Activated B cell treated with CpG ODN at 0.5 μM for 24 hours (primary cell): ENCODE data around the gene ST8SIA4. TPM values are rescaled to one million over a fixed set of nuclear protein-coding genes. Genes with fewer than 3 reads are reported as not detected.
"Not testable (repeated sequence)": the region's sequence is repeated elsewhere in the genome, so short reads cannot be mapped to it uniquely, and the experiment has no call there.

Source experiments
- ATAC-seq: fragments of 200-7000 bp; cut with Tn5 transposase; one replicate; pipeline ENCODE4 v1.10.0; 2021; ENCODE audit warnings: low read depth, mild to moderate bottlenecking, moderate library complexity
- CTCF ChIA-PET: fragments of 350-600 bp; sonication (Branson Sonifier 250); formaldehyde crosslinking; loops from one replicate; lab custom pipeline; 2021; ENCODE audit warnings: antibody characterized with exemption; lab: Charles Lee
- POLR2A ChIA-PET: fragments of 350-600 bp; sonication (Branson Sonifier 250); formaldehyde crosslinking; loops from one replicate; lab custom pipeline; 2021; ENCODE audit warnings: antibody characterized with exemption; lab: Charles Lee
- DNase-seq: peaks from one replicate; pipeline ENCODE4 v3.0.0; 2022
- H3K27ac Mint-ChIP-seq: one replicate; pipeline ENCODE4 v1.8.0; 2020; ENCODE audit warnings: mixed read lengths
- H3K27me3 Mint-ChIP-seq: one replicate; pipeline ENCODE4 v1.8.0; 2021; ENCODE audit warnings: mixed read lengths
- H3K36me3 Mint-ChIP-seq: one replicate; pipeline ENCODE4 v1.8.0; 2021; ENCODE audit warnings: low read depth, mixed read lengths
- H3K4me1 Mint-ChIP-seq: one replicate; pipeline ENCODE4 v1.8.0; 2021; ENCODE audit warnings: mixed read lengths
- H3K4me3 Mint-ChIP-seq: one replicate; pipeline ENCODE4 v1.8.0; 2020; ENCODE audit warnings: mild to moderate bottlenecking, mixed read lengths
- H3K9me3 Mint-ChIP-seq: one replicate; pipeline ENCODE4 v1.8.0; 2020; ENCODE audit warnings: mixed read lengths
- intact Hi-C: fragments of 100-400 bp; cut with micrococcal nuclease; formaldehyde crosslinking; loops from one replicate; pipeline ENCODE4 v1.15.1; 2024
- total RNA-seq: library from RNA; stranded (reverse); gene quantifications from 2 replicates; pipeline ENCODE4 v1.2.3, GENCODE V29; 2022
- TF ChIP-seq, protein P1 (sequence below): fragments of 200-600 bp; IDR thresholded peaks from one replicate; pipeline ENCODE4 v1.8.0; 2022; ENCODE audit warnings: antibody characterized with exemption, mild to moderate bottlenecking

Gene ST8SIA4
- total RNA-seq, 1 donor from 2014 or later, result 125 TPM

DNA sequence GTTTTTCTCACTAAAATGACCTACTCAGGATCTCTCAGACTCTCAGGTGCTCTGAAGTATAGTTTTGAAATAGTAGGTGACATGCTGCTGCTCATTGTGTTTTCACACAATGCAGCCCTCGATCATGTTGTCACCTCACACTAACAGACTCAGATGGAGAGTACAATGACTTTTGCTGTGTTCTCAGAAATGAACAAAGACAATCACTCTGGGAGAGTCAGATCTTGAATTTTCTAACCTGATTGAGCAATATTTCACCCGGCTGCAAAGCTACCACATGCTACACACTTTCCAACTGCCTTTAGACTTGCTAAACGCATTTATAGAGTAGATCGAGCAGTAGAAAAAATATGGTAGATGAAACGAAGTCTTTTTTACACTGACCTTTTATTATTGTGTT is 113.4 kb downstream of the ST8SIA4 start:
- DNase-seq, result no peak
- Mint-ChIP-seq H3K27me3 (no peaks in the 10 kb centered on the region), H3K4me1 (peaks cover 9% of the 10 kb centered on the region), H3K27ac (no peak overlapping the region), H3K4me3 (no peak overlapping the region), H3K9me3 (peaks cover 2% of the 10 kb centered on the region), H3K36me3 (peaks cover 2% of the 10 kb centered on the region)
- intact Hi-C loops, result no loop called here
- ChIA-PET POLR2A (interaction anchor here (0.6 to 1.0 kb wide), 3 partner anchors 11 to 113 kb away, joined by 3 read pairs; partner anchors contain the start of gene ST8SIA4), CTCF (no interaction called here)
- ATAC-seq, result no peak
- TF ChIP-seq, protein P1, sequence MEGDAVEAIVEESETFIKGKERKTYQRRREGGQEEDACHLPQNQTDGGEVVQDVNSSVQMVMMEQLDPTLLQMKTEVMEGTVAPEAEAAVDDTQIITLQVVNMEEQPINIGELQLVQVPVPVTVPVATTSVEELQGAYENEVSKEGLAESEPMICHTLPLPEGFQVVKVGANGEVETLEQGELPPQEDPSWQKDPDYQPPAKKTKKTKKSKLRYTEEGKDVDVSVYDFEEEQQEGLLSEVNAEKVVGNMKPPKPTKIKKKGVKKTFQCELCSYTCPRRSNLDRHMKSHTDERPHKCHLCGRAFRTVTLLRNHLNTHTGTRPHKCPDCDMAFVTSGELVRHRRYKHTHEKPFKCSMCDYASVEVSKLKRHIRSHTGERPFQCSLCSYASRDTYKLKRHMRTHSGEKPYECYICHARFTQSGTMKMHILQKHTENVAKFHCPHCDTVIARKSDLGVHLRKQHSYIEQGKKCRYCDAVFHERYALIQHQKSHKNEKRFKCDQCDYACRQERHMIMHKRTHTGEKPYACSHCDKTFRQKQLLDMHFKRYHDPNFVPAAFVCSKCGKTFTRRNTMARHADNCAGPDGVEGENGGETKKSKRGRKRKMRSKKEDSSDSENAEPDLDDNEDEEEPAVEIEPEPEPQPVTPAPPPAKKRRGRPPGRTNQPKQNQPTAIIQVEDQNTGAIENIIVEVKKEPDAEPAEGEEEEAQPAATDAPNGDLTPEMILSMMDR, result no peak

DNA sequence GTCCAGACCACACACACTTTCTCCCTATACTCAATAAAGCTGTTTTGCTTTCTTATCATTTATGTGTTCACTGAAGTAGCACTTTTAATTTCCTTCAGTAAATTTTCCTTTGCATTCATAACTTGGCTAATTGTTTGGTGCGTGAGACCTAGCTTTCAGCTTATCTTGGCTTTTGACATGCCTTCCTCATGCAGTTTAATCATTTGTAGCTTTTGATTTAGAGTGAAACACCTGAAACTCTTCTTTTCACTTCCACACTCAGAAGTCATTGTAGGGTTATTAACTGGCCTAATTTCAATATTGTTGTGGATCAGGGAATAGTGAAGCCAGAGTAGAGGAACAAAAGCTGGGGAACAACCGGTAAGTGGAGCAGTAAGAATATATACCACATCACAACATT is 114.7 kb downstream of the ST8SIA4 start:
- CTCF ChIA-PET, result interaction anchor here (1.3 kb wide), 1 partner anchor 10 kb away, joined by 3 read pairs; no protein-coding TSS in a partner anchor
- TF ChIP-seq, protein P1, result no peak
- no peak for ATAC-seq
- Mint-ChIP-seq H3K9me3 (peaks cover 2% of the 10 kb centered on the region), H3K4me3 (no peak overlapping the region), H3K27me3 (no peaks in the 10 kb centered on the region), H3K36me3 (no peaks in the 10 kb centered on the region), H3K27ac (no peak overlapping the region), H3K4me1 (peaks cover 17% of the 10 kb centered on the region)
- DNase-seq, result no peak
- POLR2A ChIA-PET, result interaction anchor here (0.5 to 1.2 kb wide), 2 partner anchors 114 to 1860 kb away, joined by 4 read pairs; partner anchors contain the start of genes CHD1 and ST8SIA4
- intact Hi-C loops, result no loop called here

DNA sequence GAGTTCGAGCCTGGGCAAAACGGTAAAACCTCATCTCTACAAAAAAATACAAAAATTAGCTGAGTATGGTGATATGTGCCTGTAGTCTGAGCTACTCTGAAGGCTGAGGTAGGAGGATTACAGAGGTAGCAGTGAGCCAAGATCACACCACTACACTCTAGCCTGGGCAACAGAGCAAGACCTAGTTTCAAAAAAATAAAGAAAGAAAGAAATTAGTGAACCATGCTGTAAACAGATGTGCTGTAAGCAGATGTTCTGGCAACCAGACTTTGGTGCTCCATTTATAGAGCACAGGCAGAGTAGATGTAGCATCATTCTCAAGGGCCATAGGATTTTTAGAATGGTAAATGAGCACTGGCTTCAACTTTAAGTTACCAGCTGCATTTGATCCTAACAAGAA is 115.4 kb downstream of the ST8SIA4 start:
- H3K27ac Mint-ChIP-seq, result no peak overlapping the region
- no peaks in the 10 kb centered on the region for H3K36me3 Mint-ChIP-seq
- H3K4me1 Mint-ChIP-seq, result peaks cover 17% of the 10 kb centered on the region
- ATAC-seq, result peak; percentile 25
- DNase-seq, result no peak
- ChIA-PET POLR2A (interaction anchor here (1.2 kb wide), 1 partner anchor 115 kb away, joined by 4 read pairs; the partner anchor contains the start of gene ST8SIA4), CTCF (interaction anchor here (1.3 kb wide), 1 partner anchor 9 kb away, joined by 3 read pairs; no protein-coding TSS in a partner anchor)
- TF ChIP-seq, protein P1, result no peak
- peaks cover 2% of the 10 kb centered on the region for H3K9me3 Mint-ChIP-seq
- intact Hi-C loops, result no loop called here
- no peak overlapping the region for H3K4me3 Mint-ChIP-seq
- H3K27me3 Mint-ChIP-seq, result no peaks in the 10 kb centered on the region

DNA sequence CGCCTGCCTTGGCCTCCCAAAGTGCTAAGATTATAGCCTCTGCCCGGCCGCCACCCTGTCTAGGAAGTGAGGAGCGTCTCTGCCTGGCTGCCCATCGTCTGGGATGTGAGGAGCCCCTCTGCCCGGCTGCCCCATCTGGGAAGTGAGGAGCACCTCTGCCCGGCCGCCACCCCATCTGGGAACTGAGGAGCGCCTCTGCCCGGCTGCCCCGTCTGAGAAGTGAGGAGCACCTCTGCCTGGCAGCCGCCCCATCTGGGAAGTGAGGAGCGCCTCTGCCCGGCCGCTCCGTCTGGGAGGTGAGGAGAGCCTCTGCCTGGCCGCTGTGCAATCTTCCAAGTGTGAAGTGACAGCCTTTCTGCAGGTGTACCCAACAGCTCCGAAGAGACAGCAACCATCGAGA is 117.5 kb downstream of the ST8SIA4 start:
- H3K36me3 Mint-ChIP-seq, H3K4me3 Mint-ChIP-seq, intact Hi-C loops, H3K27me3 Mint-ChIP-seq, DNase-seq, H3K9me3 Mint-ChIP-seq, ATAC-seq, CTCF ChIA-PET, POLR2A ChIA-PET, H3K27ac Mint-ChIP-seq: not testable (repeated sequence)
- peaks cover 27% of the 10 kb centered on the region for H3K4me1 Mint-ChIP-seq

DNA sequence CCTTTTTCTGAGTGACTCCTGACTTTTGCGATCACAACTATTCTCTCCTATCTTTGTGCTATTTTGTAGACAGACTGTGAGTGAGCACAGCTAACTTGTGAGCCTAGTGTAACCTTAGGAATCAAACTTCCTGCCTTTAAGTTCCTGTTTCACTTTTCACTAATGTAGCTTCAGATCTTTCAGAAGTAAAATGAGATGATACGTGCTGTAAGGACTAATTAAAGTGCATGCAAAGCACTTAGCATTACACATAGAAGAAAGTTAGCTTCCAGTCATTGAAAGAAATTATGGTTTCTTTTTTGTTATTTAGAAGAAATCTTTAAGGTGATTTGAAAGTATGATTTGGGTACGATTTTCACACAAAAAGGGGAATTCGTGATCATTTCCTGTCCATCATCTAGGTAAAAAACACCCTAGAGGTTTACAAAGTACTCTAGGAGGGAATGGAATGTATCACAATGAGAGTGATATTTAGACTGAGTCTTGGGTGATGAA is 122.7 kb downstream of the ST8SIA4 start:
- intact Hi-C loops, result loop anchor here (1.0 to 5.0 kb wide), 6 partner anchors 20 to 1753 kb away; no protein-coding TSS in a partner anchor
- no peaks in the 10 kb centered on the region for H3K27me3 Mint-ChIP-seq
- DNase-seq (no peak), ATAC-seq (peak; percentile 83)
- no peaks in the 10 kb centered on the region for H3K9me3 Mint-ChIP-seq
- peaks cover 61% of the 10 kb centered on the region for H3K4me1 Mint-ChIP-seq
- ChIA-PET POLR2A (interaction anchor here (0.8 to 8.3 kb wide), 11 partner anchors 21 to 122 kb away, joined by 3 to 202 read pairs (median 6); partner anchors contain the start of gene ST8SIA4), CTCF (interaction anchor here (0.7 to 3.7 kb wide), 3 partner anchors 60 to 121 kb away, joined by 3 to 30 read pairs (median 3); partner anchors contain the start of gene ST8SIA4)
- no peaks in the 10 kb centered on the region for H3K36me3 Mint-ChIP-seq
- peak overlapping the region; percentile 69 for H3K4me3 Mint-ChIP-seq
- TF ChIP-seq, protein P1, result no peak
- peak overlapping the region; percentile 90 for H3K27ac Mint-ChIP-seq
